HG03135 (cell line): ENCODE measurements around the gene TMC5.
"Not testable (repeated sequence)": the region's sequence is repeated elsewhere in the genome, so short reads cannot be mapped to it uniquely, and the experiment has no call there.

Experiments
- ATAC-seq: cut with Tn5 transposase; IDR thresholded peaks from one replicate; pipeline ENCODE4 v1.9.1; 2021; ENCODE audit warnings: mild to moderate bottlenecking, moderate library complexity; ENCODE audit not compliant: unreplicated experiment

Gene TMC5

GRCh38 chr16:19417640-19418039 is at the start of gene TMC5:
Gene TMC5, plus strand, starts transcription at chr16:19417883. Its CDS starts 22,156 bp downstream, at chr16:19440039.
- no peak for ATAC-seq

GRCh38 chr16:19372541-19372940 is 45.1 kb upstream of the TMC5 start:
- not testable (repeated sequence) for ATAC-seq

GRCh38 chr16:19374402-19374801 is 43.3 kb upstream of the TMC5 start:
- no peak for ATAC-seq

- no peak for ATAC-seq
These were observed 42.0 kb upstream of the TMC5 start for GRCh38 chr16:19375561-19376158.

- ATAC-seq: no peak
These were observed 39.8 kb upstream of the TMC5 start for GRCh38 chr16:19377864-19378263.

GRCh38 chr16:19378511-19378910 is 39.2 kb upstream of the TMC5 start:
- no peak for ATAC-seq

- no peak for ATAC-seq
These were observed 37.8 kb upstream of the TMC5 start for GRCh38 chr16:19379838-19380237.

GRCh38 chr16:19380328-19380727 is 37.4 kb upstream of the TMC5 start:
- no peak for ATAC-seq

GRCh38 chr16:19382084-19382801 is 35.4 kb upstream of the TMC5 start:
- ATAC-seq: no peak

GRCh38 chr16:19382887-19383816 is 34.5 kb upstream of the TMC5 start:
- ATAC-seq: no peak

- ATAC-seq: no peak
These were observed 33.0 kb upstream of the TMC5 start for GRCh38 chr16:19384656-19385055.

- no peak for ATAC-seq
These were observed 31.2 kb upstream of the TMC5 start for GRCh38 chr16:19386525-19386924.

- no peak for ATAC-seq
These were observed 28.4 kb upstream of the TMC5 start for GRCh38 chr16:19389246-19389645.

- not testable (repeated sequence) for ATAC-seq
These were observed 26.4 kb upstream of the TMC5 start for GRCh38 chr16:19391185-19391776.

GRCh38 chr16:19392352-19392751 is 25.3 kb upstream of the TMC5 start:
- ATAC-seq: no peak

GRCh38 chr16:19393226-19394111 is 24.2 kb upstream of the TMC5 start:
- no peak for ATAC-seq

- ATAC-seq: not testable (repeated sequence)
These were observed 21.9 kb upstream of the TMC5 start for GRCh38 chr16:19395646-19396267.

- no peak for ATAC-seq
These were observed 21.1 kb upstream of the TMC5 start for GRCh38 chr16:19396555-19397011.

- ATAC-seq: not testable (repeated sequence)
These were observed 20.3 kb upstream of the TMC5 start for GRCh38 chr16:19397373-19397772.

GRCh38 chr16:19400711-19401110 is 17.0 kb upstream of the TMC5 start:
- ATAC-seq: no peak
